HepG2 (cell line): ENCODE data around the gene SNX15. TPM values are rescaled to one million over a fixed set of nuclear protein-coding genes. Genes with fewer than 3 reads are reported as not detected.

Experiments
- ATAC-seq: fragments of 200-7000 bp; cut with Tn5 transposase; 3 replicates; pipeline ENCODE4 v1.9.1; 2020; ENCODE audit warnings: mild to moderate bottlenecking, moderate library complexity
- BruUV-seq: library from RNA; stranded (reverse); fragments of 400-500 nt; replicated peaks from 2 replicates; lab custom pipeline; 2021; lab: Mats Ljungman, UMichigan
- CTCF ChIA-PET: fragments of 300-600 bp; formaldehyde crosslinking; extraction: SDS; loops from one replicate; lab custom pipeline; 2021; ENCODE audit warnings: low total read pairs, inconsistent platforms, low intra/inter-chr PET ratio; lab: Yijun Ruan, JAX
- POLR2A ChIA-PET: fragments of 350-600 bp; sonication (Branson Sonifier 250); formaldehyde crosslinking; loops from one replicate; lab custom pipeline; 2020; ENCODE audit warnings: antibody characterized with exemption, inconsistent platforms; lab: Yijun Ruan, JAX
- DNase-seq: peaks from one replicate; pipeline ENCODE4 v3.0.0-alpha.2; 2015; ENCODE audit warnings: low spot score
- FAIRE-seq: peaks from 3 replicates; lab custom pipeline; 2011; peaks lifted over from hg19 to GRCh38; lab: Jason Lieb, UNC
- H2AFZ ChIP-seq: one replicate; pipeline ENCODE4 v1.6.1; 2011; ENCODE audit warnings: low read length, inconsistent platforms
- H3K27ac ChIP-seq: fragments of 300-600 bp; 3 replicates; pipeline ENCODE4 v1.8.0; 2011; ENCODE audit warnings: mixed run types, mild to moderate bottlenecking, mixed read lengths, low read length, inconsistent platforms; ENCODE audit not compliant: insufficient read depth; ENCODE audit errors: extremely low read length
- H3K27me3 ChIP-seq, 2 experiments: fragments of 200-600 bp in 1 of 2; 2 replicates in 1 of 2; 3 replicates in 1 of 2; pipeline versions ENCODE4 v1.6.0 to v1.8.0; 2011; ENCODE audit warnings: low read length in 2 of 2, mild to moderate bottlenecking in 2 of 2, moderate library complexity in 2 of 2, inconsistent platforms in 1 of 2; ENCODE audit not compliant: insufficient read depth in 2 of 2, control insufficient read depth in 1 of 2
- H3K36me3 ChIP-seq, 2 experiments: fragments of 200-600 bp in 1 of 2; replicated peaks in 1 of 2; 2 replicates in 1 of 2; 3 replicates in 1 of 2; pipeline versions ENCODE4 v1.5.1 to v1.8.0; 2011; ENCODE audit warnings: low read length in 2 of 2, inconsistent platforms in 1 of 2; ENCODE audit not compliant: insufficient read depth in 2 of 2, control insufficient read depth in 1 of 2
- H3K4me1 ChIP-seq: 2 replicates; pipeline ENCODE4 v1.5.1; 2012; ENCODE audit warnings: low read length, inconsistent platforms; ENCODE audit not compliant: insufficient read depth
- H3K4me2 ChIP-seq: 2 replicates; pipeline ENCODE4 v1.6.0; 2011; ENCODE audit warnings: low read depth, low read length, inconsistent platforms
- H3K4me3 ChIP-seq, 3 experiments: fragments of 200-600 bp in 1 of 3; sonication (generic), shearing (Covaris generic) in 1 of 3; replicated peaks in 1 of 3; 2 replicates each; pipeline ENCODE4 v1.5.1; 2011 to 2016; ENCODE audit warnings: low read length in 3 of 3, inconsistent platforms in 2 of 3, low read depth in 2 of 3, mild to moderate bottlenecking in 2 of 3, control low read depth in 1 of 3, mixed read lengths in 1 of 3; ENCODE audit not compliant: insufficient read depth in 1 of 3
- H3K79me2 ChIP-seq: one replicate; pipeline ENCODE4 v1.6.1; 2011; ENCODE audit warnings: low read length, inconsistent platforms; ENCODE audit not compliant: insufficient read depth
- H3K9ac ChIP-seq: 2 replicates; pipeline ENCODE4 v1.6.0; 2011; ENCODE audit warnings: mild to moderate bottlenecking, low read depth, low read length, inconsistent platforms; ENCODE audit not compliant: insufficient read depth
- H3K9me3 ChIP-seq: 2 replicates; pipeline ENCODE4 v1.5.1; 2012; ENCODE audit warnings: mild to moderate bottlenecking, low read length
- H4K20me1 ChIP-seq: 2 replicates; pipeline ENCODE4 v1.6.0; 2011; ENCODE audit warnings: inconsistent platforms, mild to moderate bottlenecking, low read length, moderate library complexity; ENCODE audit not compliant: insufficient read depth
- ATRX ChIP-seq: sonication (generic); formaldehyde crosslinking; IDR thresholded peaks from 2 replicates; pipeline ENCODE4 v1.4.0; 2020; ENCODE audit warnings: missing genetic modification reagents, borderline replicate concordance
- CEBPB ChIP-seq: IDR thresholded peaks from 2 replicates; pipeline ENCODE4 v1.6.1; 2011; ENCODE audit warnings: low read depth, low read length, improper control_type of control experiment, borderline replicate concordance
- ERF ChIP-seq: IDR thresholded peaks from 2 replicates; pipeline ENCODE4 v1.6.1; 2018; ENCODE audit warnings: missing biosample characterization, missing genetic modification reagents
- ISL2 ChIP-seq: sonication (generic); formaldehyde crosslinking; IDR thresholded peaks from 2 replicates; pipeline ENCODE4 v1.5.0; 2020; ENCODE audit warnings: missing genetic modification reagents
- NFKBIZ ChIP-seq: IDR thresholded peaks from 2 replicates; pipeline ENCODE4 v1.6.1; 2018; ENCODE audit warnings: missing genetic modification reagents, missing compliant biosample characterization
- PRDM15 ChIP-seq: sonication (generic); formaldehyde crosslinking; IDR thresholded peaks from 2 replicates; pipeline ENCODE4 v1.4.0; 2020; ENCODE audit warnings: missing genetic modification reagents
- RAD51 ChIP-seq: fragments of 450-650 bp; IDR thresholded peaks from 2 replicates; pipeline ENCODE4 v1.6.1; 2016; ENCODE audit warnings: borderline replicate concordance
- SIN3A ChIP-seq: IDR thresholded peaks from 2 replicates; pipeline ENCODE4 v1.6.1; 2011; ENCODE audit warnings: low read depth, mild to moderate bottlenecking, control low read depth, low read length, borderline replicate concordance
- SMAD3 ChIP-seq: sonication (generic); formaldehyde crosslinking; IDR thresholded peaks from 2 replicates; pipeline ENCODE4 v1.4.0; 2020; ENCODE audit warnings: missing genetic modification reagents
- THAP9 ChIP-seq: sonication (generic); formaldehyde crosslinking; IDR thresholded peaks from 2 replicates; pipeline ENCODE4; 2020; ENCODE audit warnings: missing genetic modification reagents, mild to moderate bottlenecking, borderline replicate concordance
- ZBTB2 ChIP-seq: sonication (generic); formaldehyde crosslinking; IDR thresholded peaks from 2 replicates; pipeline ENCODE4 v1.8.0; 2022; ENCODE audit warnings: low read depth, missing genetic modification reagents
- ZNF17 ChIP-seq: sonication (generic); formaldehyde crosslinking; IDR thresholded peaks from 2 replicates; pipeline ENCODE4 v1.5.0; 2020; ENCODE audit warnings: mild to moderate bottlenecking, missing genetic modification reagents
- WGBS: methylation state at CpG from one replicate; pipeline ENCODE4 v1.1.6; 2017; ENCODE audit warnings: low lambda C conversion rate; 5-methylcytosine and 5-hydroxymethylcytosine counted together
- in situ Hi-C: cut with HindIII; loops from 2 replicates; pipeline ENCODE4 v1.10.0; 2017; ENCODE audit warnings: low pct_unique_long_range_greater_than_20kb; ENCODE audit not compliant: extremely low pct_ligation_motif_present
- intact Hi-C: fragments of 100-400 bp; cut with micrococcal nuclease; formaldehyde crosslinking; loops from one replicate; pipeline ENCODE4 v1.10.0; 2022; ENCODE audit not compliant: unreplicated experiment
- polyA plus RNA-seq, 8 experiments: library from polyadenylated mRNA; depleted of rRNA in 3 of 8; stranded (reverse) in 7 of 8; unstranded in 1 of 8; fragments of >200 nt; fragmentation: Illumina TruSeq in 4 of 8; extraction: Trizol in 4 of 8; gene quantifications; 2 replicates each; pipeline versions ENCODE4 v1.2.1 to v1.2.3, GENCODE V29; 2011 to 2016; ENCODE audit warnings: low read depth in 4 of 8, missing spikeins in 1 of 8, mixed read lengths in 1 of 8; ENCODE audit not compliant: insufficient read depth in 1 of 8
- total RNA-seq, 5 experiments: library from RNA; depleted of rRNA; stranded (reverse); fragments of >200 nt; fragmentation: Illumina TruSeq; extraction: Trizol; gene quantifications; 2 replicates each; pipeline ENCODE4 v1.2.3, GENCODE V29; 2016; ENCODE audit warnings: low read depth in 1 of 5
- TF ChIP-seq, protein P1 (sequence below): IDR thresholded peaks from 2 replicates; pipeline ENCODE4 v1.6.1; 2016

SNX15 gene
- total and polyA plus RNA-seq, 2 of the 13 experiments (the other 11 are each of a cell fraction or from before 2014, with no cell fraction given): 19.1 to 22.6 TPM

DNA sequence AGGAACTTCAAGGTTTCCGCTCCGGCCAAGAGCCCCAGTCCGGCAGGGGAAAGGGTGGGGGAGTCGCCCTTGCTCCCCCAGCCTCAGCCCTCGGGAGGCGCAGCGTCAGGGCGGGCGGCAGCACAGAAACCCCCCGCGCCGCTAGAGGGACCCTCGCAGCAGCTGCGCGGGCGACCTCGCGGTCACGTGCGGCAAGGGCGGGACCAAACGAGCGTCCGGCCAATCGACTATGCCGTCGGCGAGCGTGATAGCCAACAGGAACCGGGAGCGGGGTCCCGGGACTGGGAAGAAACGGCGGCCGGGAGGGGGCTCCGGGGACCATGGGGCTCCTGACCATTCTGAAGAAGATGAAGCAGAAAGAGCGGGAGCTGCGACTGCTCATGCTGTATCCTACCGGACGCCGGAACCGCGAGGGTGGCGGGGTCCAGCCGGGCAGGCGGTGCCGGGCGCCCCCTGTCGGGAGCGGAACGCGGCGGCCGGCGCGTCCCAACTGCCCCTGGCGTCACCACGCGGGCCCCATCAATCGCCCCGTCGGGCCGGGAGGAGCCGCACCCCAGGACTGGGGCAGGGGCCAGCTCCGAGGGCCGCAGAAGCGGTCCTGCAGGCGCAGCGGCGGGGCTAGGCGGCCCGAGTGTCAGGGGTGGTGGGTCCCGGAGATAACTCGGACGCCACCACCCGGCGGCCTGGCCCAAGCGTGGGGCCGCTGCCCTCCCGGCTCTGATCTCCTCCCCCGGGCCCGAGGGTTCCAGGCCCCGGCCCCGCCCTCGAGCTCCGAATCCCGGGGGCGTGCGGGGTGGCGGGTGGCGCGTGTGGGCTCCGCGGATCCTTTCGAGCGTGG is 13.1 kb upstream of the SNX15 start, which contains the start of gene ARL2:
Gene ARL2, plus strand, starts transcription at position 273 of the 838 bp plus-strand sequence. Its CDS starts 48 bp downstream, at position 321.
- DNase-seq (peak; percentile 88), FAIRE-seq (peak; percentile 66), ATAC-seq (peak; percentile 88)
- BruUV-seq: TSS peak; percentile 73
- Histone ChIP-seq H3K9ac (peak within 1 kb of the TSS; percentile 68), H3K9me3 (no peaks in the 10 kb centered on the region), H3K27me3 (no peaks in the 10 kb centered on the region), H3K4me3 (peak within 1 kb of the TSS; percentile 77 to 81 (median 80)), H3K36me3 (no peaks in the 10 kb centered on the region), H3K27ac (peak within 1 kb of the TSS; percentile 72), H2AFZ (no peak within 1 kb of the TSS), H3K4me1 (peaks cover 34% of the 10 kb centered on the region), H4K20me1 (no peaks in the 10 kb centered on the region), H3K4me2 (peak within 1 kb of the TSS; percentile 80), H3K79me2 (no peaks in the 10 kb centered on the region)
- in situ Hi-C loops (no loop called here), intact Hi-C loops (loop anchor here (1.0 to 2.0 kb wide), 3 partner anchors 55 to 167 kb away; no protein-coding TSS in a partner anchor)
- POLR2A ChIA-PET: interaction anchor here (0.6 to 3.2 kb wide), 23 partner anchors 10 to 235 kb away, joined by 3 to 42 read pairs (median 5); partner anchors contain the start of genes BATF2, CAPN1, FAU and GPHA2
- 0% methylated on average over 2 of the region's 96 CpGs for WGBS
- CTCF ChIA-PET: interaction anchor here (1.1 to 1.9 kb wide), 10 partner anchors 12 to 167 kb away, joined by 3 to 9 read pairs (median 4); partner anchors contain the start of genes BATF2, SNX15 and ZNHIT2
- no peak for TF ChIP-seq ATRX (CRISPR knock-in tag)
- TF ChIP-seq THAP9: no peak; the same call in 1 of the 2 replicates
- peak; percentile 80 for TF ChIP-seq ZBTB2
- no peak for TF ChIP-seq CEBPB
- TF ChIP-seq, protein P1, sequence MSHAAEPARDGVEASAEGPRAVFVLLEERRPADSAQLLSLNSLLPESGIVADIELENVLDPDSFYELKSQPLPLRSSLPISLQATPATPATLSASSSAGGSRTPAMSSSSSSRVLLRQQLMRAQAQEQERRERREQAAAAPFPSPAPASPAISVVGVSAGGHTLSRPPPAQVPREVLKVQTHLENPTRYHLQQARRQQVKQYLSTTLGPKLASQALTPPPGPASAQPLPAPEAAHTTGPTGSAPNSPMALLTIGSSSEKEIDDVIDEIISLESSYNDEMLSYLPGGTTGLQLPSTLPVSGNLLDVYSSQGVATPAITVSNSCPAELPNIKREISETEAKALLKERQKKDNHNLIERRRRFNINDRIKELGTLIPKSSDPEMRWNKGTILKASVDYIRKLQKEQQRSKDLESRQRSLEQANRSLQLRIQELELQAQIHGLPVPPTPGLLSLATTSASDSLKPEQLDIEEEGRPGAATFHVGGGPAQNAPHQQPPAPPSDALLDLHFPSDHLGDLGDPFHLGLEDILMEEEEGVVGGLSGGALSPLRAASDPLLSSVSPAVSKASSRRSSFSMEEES (CRISPR knock-in tag): peak; percentile 85
- TF ChIP-seq ERF: peak; percentile 78; the same call in 1 of the 2 replicates
- TF ChIP-seq PRDM15: peak; percentile 63; the same call in 1 of the 2 replicates
- TF ChIP-seq SMAD3 (CRISPR knock-in tag): no peak; the same call in 1 of the 2 replicates
- peak; percentile 71 for TF ChIP-seq RAD51
- TF ChIP-seq ISL2 (CRISPR knock-in tag): 0 out of 2 replicates have a peak, but pooled peaks have one; percentile 24
- no peak for TF ChIP-seq NFKBIZ (CRISPR knock-in tag)
- no peak for TF ChIP-seq ZNF17 (CRISPR knock-in tag)
- no peak; the same call in 1 of the 2 replicates for TF ChIP-seq SIN3A
